ENCODE measurements around the gene UBASH3B.

The UBASH3B gene

GRCh38 chr11:122747351-122747781 lies 91.8 kb downstream of the UBASH3B start:
- in situ Hi-C loops (cut with HindIII; ENCODE audit: low sequenced_read_pairs): no loop called here

- in situ Hi-C loops (cut with HindIII; ENCODE audit: low sequenced_read_pairs): no loop called here
These were observed 93.6 kb downstream of the UBASH3B start for GRCh38 chr11:122749005-122749687.

- in situ Hi-C loops (cut with HindIII; ENCODE audit: low sequenced_read_pairs): no loop called here
These were observed 94.5 kb downstream of the UBASH3B start for GRCh38 chr11:122750049-122750448.

GRCh38 chr11:122751292-122752070 lies 96.0 kb downstream of the UBASH3B start:
- in situ Hi-C loops (cut with HindIII; ENCODE audit: low sequenced_read_pairs): no loop called here

- in situ Hi-C loops (cut with HindIII; ENCODE audit: low sequenced_read_pairs): no loop called here
These were observed 98.5 kb downstream of the UBASH3B start for GRCh38 chr11:122754028-122754427.

- in situ Hi-C loops (cut with HindIII; ENCODE audit: low sequenced_read_pairs): no loop called here
These were observed 99.2 kb downstream of the UBASH3B start for GRCh38 chr11:122754553-122755322.

GRCh38 chr11:122755409-122755808 lies 99.9 kb downstream of the UBASH3B start:
- in situ Hi-C loops (cut with HindIII; ENCODE audit: low sequenced_read_pairs): no loop called here

GRCh38 chr11:122755941-122756340 lies 100.4 kb downstream of the UBASH3B start:
- in situ Hi-C loops (cut with HindIII; ENCODE audit: low sequenced_read_pairs): no loop called here

GRCh38 chr11:122756417-122756816 lies 100.9 kb downstream of the UBASH3B start:
- in situ Hi-C loops (cut with HindIII; ENCODE audit: low sequenced_read_pairs): no loop called here

- in situ Hi-C loops (cut with HindIII; ENCODE audit: low sequenced_read_pairs): no loop called here
These were observed 101.7 kb downstream of the UBASH3B start for GRCh38 chr11:122757201-122757600.

- in situ Hi-C loops (cut with HindIII; ENCODE audit: low sequenced_read_pairs): no loop called here
These were observed 102.8 kb downstream of the UBASH3B start for GRCh38 chr11:122758339-122758738.

GRCh38 chr11:122758974-122759373 lies 103.5 kb downstream of the UBASH3B start:
- in situ Hi-C loops (cut with HindIII; ENCODE audit: low sequenced_read_pairs): no loop called here

- in situ Hi-C loops (cut with HindIII; ENCODE audit: low sequenced_read_pairs): no loop called here
These were observed 107.6 kb downstream of the UBASH3B start for GRCh38 chr11:122763108-122763507.

- in situ Hi-C loops (cut with HindIII; ENCODE audit: low sequenced_read_pairs): no loop called here
These were observed 109.0 kb downstream of the UBASH3B start for GRCh38 chr11:122764371-122765090.

GRCh38 chr11:122765487-122766131 lies 110.1 kb downstream of the UBASH3B start:
- in situ Hi-C loops (cut with HindIII; ENCODE audit: low sequenced_read_pairs): no loop called here

GRCh38 chr11:122769126-122769780 lies 113.7 kb downstream of the UBASH3B start:
- in situ Hi-C loops (cut with HindIII; ENCODE audit: low sequenced_read_pairs): no loop called here

GRCh38 chr11:122772945-122773344 lies 117.4 kb downstream of the UBASH3B start:
- in situ Hi-C loops (cut with HindIII; ENCODE audit: low sequenced_read_pairs): no loop called here

GRCh38 chr11:122773781-122774266 lies 118.3 kb downstream of the UBASH3B start:
- in situ Hi-C loops (cut with HindIII; ENCODE audit: low sequenced_read_pairs): no loop called here

- in situ Hi-C loops (cut with HindIII; ENCODE audit: low sequenced_read_pairs): no loop called here
These were observed 120.3 kb downstream of the UBASH3B start for GRCh38 chr11:122775675-122776271.

Measured in DLD1 (cell line).